ENCODE data around the gene PGS1. TPM values are rescaled to one million over a fixed set of nuclear protein-coding genes. Genes with fewer than 3 reads are reported as not detected.

The PGS1 gene
- total and polyA plus RNA-seq, 10 of the 15 experiments (the other 5 are each of a cell fraction or from before 2014, with no cell fraction given), result 1.3 to 37.6 (median 27.4) TPM

- TF ChIP-seq, protein P1, sequence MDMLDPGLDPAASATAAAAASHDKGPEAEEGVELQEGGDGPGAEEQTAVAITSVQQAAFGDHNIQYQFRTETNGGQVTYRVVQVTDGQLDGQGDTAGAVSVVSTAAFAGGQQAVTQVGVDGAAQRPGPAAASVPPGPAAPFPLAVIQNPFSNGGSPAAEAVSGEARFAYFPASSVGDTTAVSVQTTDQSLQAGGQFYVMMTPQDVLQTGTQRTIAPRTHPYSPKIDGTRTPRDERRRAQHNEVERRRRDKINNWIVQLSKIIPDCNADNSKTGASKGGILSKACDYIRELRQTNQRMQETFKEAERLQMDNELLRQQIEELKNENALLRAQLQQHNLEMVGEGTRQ (IDR thresholded peaks at IDR 0.05; ENCODE audit: borderline replicate concordance, low read depth, low read length), result no peak
- TF ChIP-seq EP300 (IDR thresholded peaks at IDR 0.05; ENCODE audit: borderline replicate concordance in 1 of 2, control insufficient read depth in 1 of 2, low read depth in 2 of 2, low read length in 2 of 2) (no peak), FOXK2 (IDR thresholded peaks at IDR 0.05) (no peak), MTA3 (IDR thresholded peaks at IDR 0.05; ENCODE audit: borderline replicate concordance, low read length) (no peak), HDGF (IDR thresholded peaks at IDR 0.05) (no peak)
- TF ChIP-seq, protein P2, sequence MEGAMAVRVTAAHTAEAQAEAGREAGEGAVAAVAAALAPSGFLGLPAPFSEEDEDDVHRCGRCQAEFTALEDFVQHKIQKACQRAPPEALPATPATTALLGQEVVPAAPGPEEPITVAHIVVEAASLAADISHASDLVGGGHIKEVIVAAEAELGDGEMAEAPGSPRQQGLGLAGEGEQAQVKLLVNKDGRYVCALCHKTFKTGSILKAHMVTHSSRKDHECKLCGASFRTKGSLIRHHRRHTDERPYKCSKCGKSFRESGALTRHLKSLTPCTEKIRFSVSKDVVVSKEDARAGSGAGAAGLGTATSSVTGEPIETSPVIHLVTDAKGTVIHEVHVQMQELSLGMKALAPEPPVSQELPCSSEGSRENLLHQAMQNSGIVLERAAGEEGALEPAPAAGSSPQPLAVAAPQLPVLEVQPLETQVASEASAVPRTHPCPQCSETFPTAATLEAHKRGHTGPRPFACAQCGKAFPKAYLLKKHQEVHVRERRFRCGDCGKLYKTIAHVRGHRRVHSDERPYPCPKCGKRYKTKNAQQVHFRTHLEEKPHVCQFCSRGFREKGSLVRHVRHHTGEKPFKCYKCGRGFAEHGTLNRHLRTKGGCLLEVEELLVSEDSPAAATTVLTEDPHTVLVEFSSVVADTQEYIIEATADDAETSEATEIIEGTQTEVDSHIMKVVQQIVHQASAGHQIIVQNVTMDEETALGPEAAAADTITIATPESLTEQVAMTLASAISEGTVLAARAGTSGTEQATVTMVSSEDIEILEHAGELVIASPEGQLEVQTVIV (IDR thresholded peaks at IDR 0.05; ENCODE audit: borderline replicate concordance, partially characterized antibody), result no peak
These were observed 56.2 kb downstream of the PGS1 start (continued) for GRCh38 chr17:78434455-78435329.

GRCh38 chr17:78435330-78436005 lies 57.0 kb downstream of the PGS1 start:
- TF ChIP-seq SMAD5 (IDR thresholded peaks at IDR 0.05; ENCODE audit: low read depth) (no peak), CHD1 (IDR thresholded peaks at IDR 0.05; ENCODE audit: low read depth, low read length) (no peak), TBL1XR1 (IDR thresholded peaks at IDR 0.05; ENCODE audit: low read depth, low read length) (no peak)
- Histone ChIP-seq H3K4me3 (no peak overlapping the region), H3K27me3 (replicated peaks in 1 of 2; ENCODE audit: control insufficient read depth in 2 of 2, insufficient read depth in 2 of 2, low read length in 1 of 2) (no peaks in the 10 kb centered on the region), H3K4me2 (ENCODE audit: control insufficient read depth, insufficient read depth) (no peak overlapping the region), H3K4me1 (ENCODE audit: control insufficient read depth, insufficient read depth, low read length) (no peaks in the 10 kb centered on the region), H3K27ac (ENCODE audit: control insufficient read depth, insufficient read depth) (no peak overlapping the region), H3K36me3 (ENCODE audit: control insufficient read depth in 2 of 2, insufficient read depth in 2 of 2, low read length in 1 of 2) (no peaks in the 10 kb centered on the region), H3K9ac (ENCODE audit: control insufficient read depth, insufficient read depth, low read length) (no peak overlapping the region), H4K20me1 (ENCODE audit: control insufficient read depth, insufficient read depth) (no peaks in the 10 kb centered on the region), H3K79me2 (ENCODE audit: control insufficient read depth, insufficient read depth, low read length) (no peaks in the 10 kb centered on the region), H2AFZ (ENCODE audit: control insufficient read depth, low read depth, low read length) (no peak overlapping the region), H3K9me3 (replicated peaks; ENCODE audit: control insufficient read depth, insufficient read depth, low read length) (no peaks in the 10 kb centered on the region)
- no peak for ATAC-seq
- CTCF ChIA-PET, result interaction anchor here (0.7 to 2.2 kb wide), 3 partner anchors 10 to 997 kb away, joined by 3 to 6 read pairs (median 6); no protein-coding TSS in a partner anchor
- RAD21 ChIA-PET (ENCODE audit: unreplicated experiment), result no interaction called here
- SMC1A ChIA-PET (ENCODE audit: uncharacterized antibody, unreplicated experiment), result no interaction called here
- intact Hi-C loops (cut with micrococcal nuclease; ENCODE audit: unreplicated experiment) (no loop called here), in situ Hi-C loops (cut with MboI) (no loop called here)
- POLR2A ChIA-PET, result no interaction called here
- DNase-seq (ENCODE audit: low read depth, low spot score), result no peak
- no peak for FAIRE-seq
- 62% methylated on average over 19 of the region's 19 CpGs for WGBS (ENCODE audit: insufficient coverage, insufficient replicate concordance, low lambda C conversion rate, missing lambda C conversion rate)
- no TSS peak for BruUV-seq (replicated peaks)
